Left ventricle myocardium superior (tissue), 1 donor: Measurements from ENCODE around the gene KRTAP4-11. TPM values are rescaled to one million over a fixed set of nuclear protein-coding genes. Genes with fewer than 3 reads are reported as not detected.
"Not testable (repeated sequence)": the region's sequence is repeated elsewhere in the genome, so short reads cannot be mapped to it uniquely, and the experiment has no call there.

Experiments
- ATAC-seq: fragments of 200-7000 bp; cut with Tn5 transposase; one replicate; pipeline ENCODE4 v1.9.1; 2020; ENCODE audit warnings: mild to moderate bottlenecking, moderate library complexity
- DNase-seq: peaks from one replicate; pipeline ENCODE4 v3.0.0-alpha.2; 2020
- intact Hi-C: fragments of 100-400 bp; cut with micrococcal nuclease; formaldehyde crosslinking; loops from one replicate; pipeline ENCODE4 v1.11.0; 2022
- total RNA-seq: library from RNA; stranded (reverse); fragmentation: NEBNext Ultra II Directional; extraction: Animal tissue kit (Norgen Biotek cat#: 25700); gene quantifications from one replicate; pipeline ENCODE4 v1.2.1, GENCODE V29; 2021
- donor health status: DM: no; HTN: yes; CAD: no; lungs with severe emphysema.

The KRTAP4-11 gene
- total RNA-seq, 1 donor from 2014 or later: not detected

DNA sequence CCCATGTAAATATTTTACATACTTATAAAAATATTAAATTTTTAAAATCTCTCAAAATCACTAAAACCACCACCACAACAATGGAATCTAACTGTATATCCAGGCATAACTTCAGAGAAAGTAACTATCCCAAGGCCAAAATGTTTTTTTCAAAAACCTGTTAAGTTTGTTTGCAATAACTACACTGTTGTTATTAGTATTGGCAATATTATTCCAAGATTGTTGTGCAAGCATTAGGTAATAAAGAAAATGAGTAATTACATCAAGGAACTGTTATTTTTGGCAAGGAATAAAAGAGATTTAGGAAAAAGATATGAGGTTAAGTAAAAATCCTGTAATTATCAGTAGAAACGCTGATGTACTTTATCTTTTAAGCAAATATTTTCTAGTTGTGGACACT, 9.2 kb upstream of the KRTAP4-11 start:
- no peak for ATAC-seq
- no peak for DNase-seq
- intact Hi-C loops: no loop called here

DNA sequence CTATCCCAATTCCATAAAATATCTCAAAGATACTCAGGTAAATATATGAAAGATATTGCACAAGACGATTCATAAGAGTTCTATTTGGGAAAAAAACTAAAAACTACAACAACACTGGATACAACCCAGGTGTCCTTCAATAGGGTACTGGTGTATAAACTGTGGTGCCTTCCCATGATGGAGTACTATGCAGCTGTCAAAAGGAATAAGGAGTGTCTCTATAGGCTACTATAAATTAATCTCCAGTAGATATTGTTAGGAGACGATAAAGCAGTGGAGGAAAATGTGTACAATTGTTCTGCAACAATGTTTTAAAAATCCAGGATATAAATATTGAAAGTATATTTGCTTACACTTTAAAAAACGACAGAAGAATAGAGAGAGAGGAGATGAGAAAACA, 8.2 kb upstream of the KRTAP4-11 start:
- ATAC-seq (no peak), DNase-seq (no peak)
- intact Hi-C loops: no loop called here

DNA sequence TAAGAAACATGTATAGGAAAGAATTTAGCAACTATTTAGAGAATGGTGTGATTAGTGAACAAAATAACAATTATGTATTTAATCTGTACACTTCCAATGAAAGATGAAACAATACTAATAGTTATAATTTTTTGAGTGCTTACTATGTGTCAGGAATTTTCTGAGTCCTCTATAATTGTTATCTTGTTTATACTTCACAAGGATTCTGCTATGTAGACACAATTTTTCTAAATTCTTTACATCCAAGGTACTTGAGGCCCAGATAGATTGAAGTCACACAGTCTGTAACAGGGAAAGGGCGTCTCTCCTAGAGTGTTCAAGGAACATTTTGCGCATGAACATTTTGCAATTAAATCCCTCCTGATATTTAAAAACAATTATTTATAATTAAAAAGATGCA, 6.9 kb upstream of the KRTAP4-11 start:
- no peak for DNase-seq
- no peak for ATAC-seq
- intact Hi-C loops: no loop called here

DNA sequence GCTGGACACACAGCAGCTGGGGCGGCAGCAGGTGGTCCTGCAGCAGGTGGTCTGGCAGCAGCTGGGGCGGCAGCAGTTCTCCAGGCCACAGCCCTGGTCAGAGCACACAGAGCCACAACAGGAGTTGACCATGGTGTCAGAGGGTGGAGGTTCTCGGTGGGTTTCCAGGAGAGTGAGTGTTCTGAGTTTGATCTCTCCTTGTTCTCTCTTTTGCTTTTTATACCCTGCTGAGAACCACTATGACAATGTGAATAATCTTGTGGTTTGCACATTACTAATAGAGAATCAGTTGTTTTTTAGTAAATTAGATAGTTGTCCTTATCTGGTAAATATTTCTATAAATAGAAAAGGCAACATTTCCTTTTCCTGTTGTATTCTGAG, 5.8 kb upstream of the KRTAP4-11 start, which contains the start of gene KRTAP4-12:
KRTAP4-12 (minus strand) TSS at position 192 of the 381 bp plus-strand sequence; CDS start at position 132, 60 bp downstream.
- intact Hi-C loops, ATAC-seq, DNase-seq: not testable (repeated sequence)

DNA sequence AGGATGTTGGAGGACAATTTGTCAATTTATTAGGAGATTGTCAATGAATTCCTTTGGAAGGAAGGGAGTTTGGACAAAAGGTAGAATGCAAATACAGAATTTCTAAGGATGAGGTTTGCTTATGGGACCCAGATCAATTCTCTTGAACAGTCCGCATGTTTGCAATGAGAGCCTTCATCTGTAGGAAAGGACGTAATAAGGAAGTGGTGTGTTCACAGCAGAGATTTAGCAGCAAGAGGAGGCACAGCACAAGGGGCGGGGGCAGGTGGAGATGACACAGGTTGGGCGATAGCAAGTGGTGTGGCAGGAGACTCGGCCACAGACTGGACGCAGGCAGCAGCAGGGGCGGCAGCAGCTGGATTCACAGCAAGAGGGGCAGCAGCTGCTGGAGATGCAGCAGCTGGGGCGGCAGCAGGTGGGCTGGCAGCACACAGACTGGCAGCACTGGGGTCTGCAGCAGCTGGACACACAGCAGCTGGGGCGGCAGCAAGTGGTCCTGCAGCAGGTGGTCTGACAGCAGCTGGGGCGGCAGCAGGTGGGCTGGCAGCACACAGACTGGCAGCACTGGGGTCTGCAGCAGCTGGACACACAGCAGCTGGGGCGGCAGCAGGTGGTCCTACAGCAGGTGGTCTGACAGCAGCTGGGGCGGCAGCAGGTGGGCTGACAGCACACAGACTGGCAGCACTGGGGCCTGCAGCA, 5.3 kb upstream of the KRTAP4-11 start:
- DNase-seq, ATAC-seq, intact Hi-C loops: not testable (repeated sequence)

DNA sequence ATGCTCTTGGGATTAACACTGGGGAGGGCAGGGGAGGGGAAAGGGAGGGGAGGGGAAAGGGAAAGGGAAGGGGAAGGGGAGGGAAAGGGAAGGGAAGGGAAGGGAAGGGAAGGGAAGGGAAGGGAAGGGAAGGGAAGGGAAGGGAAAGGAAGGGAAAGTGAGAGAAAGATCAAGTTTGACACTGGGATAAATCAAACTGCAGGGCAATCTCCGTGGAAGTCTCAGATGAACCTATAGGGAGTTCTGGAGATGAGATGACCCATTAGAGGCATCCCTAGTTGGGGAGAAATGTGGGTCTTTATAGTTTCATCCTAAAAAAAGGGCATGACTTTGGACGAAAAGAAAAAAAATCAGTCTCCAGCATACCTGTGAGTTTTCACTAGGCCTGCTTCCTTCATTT, 3.6 kb upstream of the KRTAP4-11 start:
- no peak for ATAC-seq
- intact Hi-C loops: no loop called here
- DNase-seq: no peak

DNA sequence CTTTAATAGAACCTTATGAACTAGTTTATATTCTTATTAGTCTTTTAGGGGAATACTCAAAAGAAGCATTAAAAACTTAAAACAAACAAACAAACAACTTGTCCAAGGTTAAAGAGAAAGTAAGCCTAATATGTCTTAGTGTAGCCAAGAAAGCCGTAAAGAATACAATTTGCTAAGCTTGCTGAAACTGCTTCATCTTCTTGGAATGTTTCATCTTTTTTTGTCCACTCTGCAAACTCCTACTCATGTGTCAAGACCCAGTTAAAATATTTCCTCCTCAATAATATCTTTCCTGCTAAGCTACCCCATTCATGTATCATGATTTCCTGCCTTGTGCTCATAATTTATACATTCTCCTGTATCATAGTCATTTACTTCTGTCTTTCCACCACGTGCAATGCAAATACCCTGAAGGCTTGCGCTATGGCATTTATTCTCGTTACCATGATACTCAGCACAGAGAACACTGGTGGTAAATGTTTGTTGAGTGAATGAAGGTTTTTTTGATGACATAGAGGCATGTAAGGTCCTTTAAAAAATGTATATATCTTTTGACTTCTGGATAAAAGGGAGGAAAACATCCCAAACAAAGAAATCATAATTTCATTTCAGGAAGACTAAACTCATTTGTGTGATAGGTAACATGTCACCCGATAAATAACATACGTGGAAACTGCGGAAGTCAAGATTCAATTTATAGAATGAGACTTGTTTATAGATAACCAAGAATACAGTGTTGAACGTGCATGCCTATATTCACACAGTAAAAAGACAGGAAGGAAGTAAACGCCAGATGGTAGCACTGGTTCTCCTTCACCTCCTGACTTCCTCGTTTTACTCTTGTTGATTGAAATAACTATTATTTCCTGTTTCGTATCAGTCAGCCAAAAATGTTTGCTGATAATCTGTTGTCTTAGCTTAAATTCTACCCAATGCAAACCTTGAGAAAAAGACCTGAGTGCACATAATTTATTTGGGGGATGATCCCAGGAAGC, 1.8 kb upstream of the KRTAP4-11 start:
- intact Hi-C loops, ATAC-seq, DNase-seq: not testable (repeated sequence)

DNA sequence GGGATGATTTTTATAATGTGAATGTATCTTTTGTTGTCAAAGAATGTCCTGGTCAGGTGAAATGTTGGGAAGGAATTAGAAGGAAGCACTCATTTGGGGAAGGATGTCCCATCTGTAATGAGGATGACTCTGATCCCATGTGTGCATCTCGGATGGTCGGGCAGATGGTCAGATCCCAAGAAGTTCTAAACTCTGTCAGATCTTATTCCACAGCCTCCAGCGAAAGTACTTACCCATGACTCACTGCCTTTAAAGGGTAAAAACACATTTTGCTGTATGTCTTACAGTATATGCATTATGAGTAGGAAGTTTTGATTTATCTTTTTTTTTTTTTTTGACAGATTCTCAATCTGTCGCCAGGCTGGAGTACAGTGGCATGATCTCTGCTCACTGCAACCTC, 548 bp upstream of the KRTAP4-11 start:
- ATAC-seq: no peak
- DNase-seq: no peak
- intact Hi-C loops: no loop called here

DNA sequence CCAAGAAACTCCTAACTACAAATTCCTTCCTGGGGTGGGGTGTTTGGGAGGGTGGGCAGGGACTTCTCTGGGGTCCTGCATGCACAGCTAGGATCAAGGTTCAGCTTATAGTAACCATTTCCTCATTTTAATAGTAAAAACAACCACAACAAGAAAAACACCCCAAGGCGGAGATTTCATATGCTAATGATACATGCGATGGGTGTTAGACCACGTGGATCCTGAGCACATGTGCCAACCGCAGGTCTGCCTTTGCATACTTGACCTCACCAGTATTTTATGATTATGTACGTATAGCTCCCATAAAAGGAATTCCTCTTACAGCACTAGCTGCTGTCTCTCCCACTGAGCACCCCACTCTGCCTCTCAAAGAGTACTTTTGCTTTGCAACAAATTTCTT, 1.9 kb downstream of the KRTAP4-11 start:
- DNase-seq: no peak
- intact Hi-C loops: no loop called here
- no peak for ATAC-seq

DNA sequence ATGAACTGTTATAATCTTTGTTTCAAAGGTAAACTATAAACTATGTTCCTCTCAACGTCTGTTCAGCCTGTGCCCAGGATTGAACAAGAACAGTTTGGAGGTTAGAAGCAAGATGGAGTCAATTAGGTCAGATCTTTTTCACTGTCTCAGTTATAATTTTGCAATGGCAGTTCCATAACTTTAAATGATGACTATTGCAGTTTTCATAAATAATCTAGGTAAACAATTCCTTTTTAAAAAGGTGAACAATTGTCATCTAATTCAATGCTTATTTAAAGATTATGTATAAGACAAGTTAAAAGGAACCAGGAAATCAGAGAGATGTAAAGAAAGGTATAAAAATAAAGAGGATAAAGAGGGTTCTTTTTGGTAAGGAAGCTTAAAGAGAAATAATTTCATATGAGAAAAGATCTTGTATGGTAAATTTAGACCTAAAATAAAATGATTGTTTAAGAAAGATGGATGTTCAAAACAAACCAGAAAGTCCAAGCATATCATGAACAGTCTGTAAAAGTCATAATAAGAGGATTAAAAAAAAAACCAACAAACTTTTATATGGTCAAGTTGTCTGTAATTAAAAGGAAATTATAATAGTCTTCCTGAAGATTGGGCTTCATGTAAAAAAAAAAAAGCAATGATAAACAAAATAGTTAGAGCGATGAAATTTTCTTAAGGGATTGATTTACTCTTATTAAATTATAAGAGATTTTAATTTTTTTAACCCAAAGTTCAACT, 6.9 kb downstream of the KRTAP4-11 start:
- DNase-seq: no peak
- no peak for ATAC-seq
- intact Hi-C loops: no loop called here

DNA sequence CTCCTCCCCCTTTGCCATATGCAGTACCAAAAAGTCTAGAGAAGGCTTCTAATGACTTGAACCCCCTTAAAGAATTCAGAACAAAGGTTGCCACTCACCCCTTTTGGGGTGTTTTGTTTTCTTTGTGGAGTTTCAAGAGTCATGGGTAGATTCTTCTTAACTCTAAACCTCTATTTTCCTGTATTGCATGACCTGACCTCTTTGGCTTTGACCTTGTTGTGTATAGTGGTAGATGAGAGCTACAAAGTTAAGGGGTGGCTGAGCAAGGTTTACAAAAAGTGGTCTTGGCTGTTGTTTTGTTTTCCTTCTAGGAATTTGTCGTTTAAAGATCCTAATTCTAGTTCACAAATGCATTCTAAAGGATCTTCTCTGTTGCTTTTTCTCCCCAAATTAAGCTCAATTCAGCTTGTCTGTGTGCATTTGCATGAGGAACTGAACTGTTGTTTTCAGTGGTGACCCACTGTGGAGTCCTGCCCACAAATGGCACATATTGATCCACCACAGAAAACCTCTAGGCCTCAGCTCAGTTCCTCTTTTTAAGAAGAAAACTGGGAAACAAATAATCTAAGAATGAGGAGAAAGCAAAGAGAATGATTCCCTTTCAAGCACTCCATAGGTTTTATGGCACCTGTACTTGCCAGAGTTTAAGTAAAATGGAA, 9.3 kb downstream of the KRTAP4-11 start:
- DNase-seq, ATAC-seq, intact Hi-C loops: not testable (repeated sequence)

DNA sequence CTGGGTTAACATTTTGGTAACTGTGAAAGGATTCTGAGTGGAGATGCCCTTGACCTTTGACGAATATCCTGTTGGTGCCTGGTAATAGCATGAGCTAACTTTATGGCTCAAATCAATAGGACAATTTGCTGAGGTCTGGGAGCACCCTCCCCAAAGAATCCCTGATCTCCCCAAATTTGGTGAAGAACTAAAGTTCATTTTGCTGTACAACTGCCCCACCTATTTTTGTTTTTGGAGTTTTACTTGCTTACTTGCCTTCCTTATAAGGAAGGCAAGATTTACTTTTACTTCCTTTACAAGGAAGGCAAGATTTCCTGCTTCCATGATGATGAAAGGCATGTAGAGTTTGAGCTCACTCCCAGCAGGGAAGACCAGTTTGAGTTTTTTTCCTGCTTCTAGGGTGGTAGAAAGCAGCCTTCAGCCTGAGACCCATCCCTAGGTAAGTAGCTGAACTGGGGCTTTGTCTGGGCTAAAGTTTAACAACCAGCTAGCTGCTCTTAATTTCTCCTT, 10.2 kb downstream of the KRTAP4-11 start:
- DNase-seq: no peak
- intact Hi-C loops: no loop called here
- ATAC-seq: no peak

DNA sequence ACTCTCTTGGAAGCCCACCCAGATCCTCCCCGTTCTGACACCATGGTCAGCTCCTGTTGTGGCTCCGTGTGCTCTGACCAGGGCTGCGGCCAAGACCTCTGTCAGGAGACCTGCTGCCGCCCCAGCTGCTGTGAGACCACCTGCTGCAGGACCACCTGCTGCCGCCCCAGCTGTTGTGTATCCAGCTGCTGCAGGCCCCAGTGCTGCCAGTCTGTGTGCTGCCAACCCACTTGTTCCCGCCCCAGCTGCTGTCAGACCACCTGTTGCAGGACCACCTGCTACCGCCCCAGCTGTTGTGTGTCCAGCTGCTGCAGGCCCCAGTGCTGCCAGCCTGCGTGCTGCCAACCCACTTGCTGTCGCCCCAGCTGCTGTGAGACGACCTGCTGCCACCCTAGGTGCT, 12.8 kb downstream of the KRTAP4-11 start, which contains the start of gene KRTAP4-9:
KRTAP4-9 (plus strand) TSS at position 43 of the 400 bp plus-strand sequence; CDS start at position 43, 0 bp downstream.
- ATAC-seq, intact Hi-C loops, DNase-seq: not testable (repeated sequence)

DNA sequence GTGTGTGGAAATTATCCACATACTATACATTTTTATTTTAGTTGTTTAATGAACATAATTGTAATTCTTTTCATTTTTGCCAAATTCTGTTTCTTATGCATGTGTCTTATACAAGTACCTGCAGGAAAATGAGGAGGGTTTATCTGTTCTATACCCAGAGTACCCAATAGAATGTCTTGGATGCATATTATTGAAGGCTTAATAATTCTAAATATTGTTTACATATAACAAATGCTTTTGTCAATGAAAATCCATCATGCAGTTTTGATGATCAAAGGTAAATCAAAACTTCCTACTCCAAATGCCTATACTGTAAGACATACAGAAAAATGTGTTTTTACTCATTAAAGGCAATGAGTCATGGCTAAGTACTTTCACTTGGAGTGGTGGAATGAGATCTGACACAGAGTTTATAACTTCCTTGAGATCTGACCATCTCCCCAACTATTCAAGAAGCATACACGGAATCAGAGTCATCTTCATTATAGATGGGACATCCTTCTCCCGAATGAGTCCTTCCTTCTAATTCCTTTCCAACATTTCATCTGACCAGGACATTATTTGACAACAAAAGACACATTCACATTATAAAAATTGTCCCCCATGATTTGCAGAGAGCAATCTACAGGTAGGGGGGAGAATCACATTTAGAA, 13.7 kb downstream of the KRTAP4-11 start:
- intact Hi-C loops, DNase-seq, ATAC-seq: not testable (repeated sequence)

DNA sequence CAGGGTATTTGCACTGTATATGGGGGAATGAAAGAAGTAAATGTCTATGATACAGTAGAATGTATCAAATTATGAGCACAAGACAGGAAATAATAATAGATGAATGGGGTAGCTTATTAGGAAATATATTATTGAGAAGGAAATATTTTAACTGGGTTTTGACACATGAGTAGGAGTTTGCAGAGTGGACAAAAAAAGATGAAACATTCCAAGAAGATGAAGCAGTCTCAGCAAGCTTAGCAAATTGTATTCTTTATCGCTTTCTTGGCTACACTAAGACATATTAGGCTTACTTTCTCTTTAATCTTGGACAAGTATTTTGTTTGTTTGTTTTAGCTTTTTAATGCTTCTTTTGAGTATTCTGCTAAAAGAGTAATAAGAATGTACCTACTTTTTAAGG, 14.3 kb downstream of the KRTAP4-11 start:
- DNase-seq: no peak
- ATAC-seq: no peak
- intact Hi-C loops: no loop called here

DNA sequence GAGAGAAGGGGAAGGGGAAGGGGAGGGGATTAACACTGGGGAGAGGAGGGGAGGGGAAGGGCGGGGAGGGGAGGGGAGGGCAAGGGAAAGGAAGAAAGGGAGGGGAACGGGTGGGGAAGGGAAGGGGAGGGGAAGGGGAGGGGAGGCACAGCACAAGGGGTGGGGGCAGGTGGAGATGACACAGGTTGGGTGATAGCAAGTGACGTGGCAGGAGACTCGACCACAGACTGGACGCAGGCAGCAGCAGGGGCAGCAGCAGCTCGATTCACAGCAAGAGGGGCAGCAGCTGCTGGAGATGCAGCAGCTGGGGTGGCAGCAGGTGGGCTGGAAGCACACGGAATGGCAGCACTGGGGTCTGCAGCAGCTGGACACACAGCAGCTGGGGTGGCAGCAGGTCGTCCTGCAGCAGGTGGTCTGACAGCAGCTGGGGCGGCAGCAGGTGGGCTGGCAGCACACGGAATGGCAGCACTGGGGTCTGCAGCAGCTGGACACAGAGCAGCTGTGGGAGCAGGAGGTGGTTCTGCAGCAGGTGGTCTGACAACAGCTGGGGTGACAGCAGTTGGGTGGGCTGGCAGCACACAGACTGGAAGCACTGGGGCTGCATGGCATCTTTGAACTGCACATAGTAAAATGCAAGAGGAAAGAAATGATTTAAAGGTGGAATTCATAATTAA, 16.4 kb downstream of the KRTAP4-11 start, which contains the start of gene KRTAP4-16:
KRTAP4-16 (minus strand) TSS at position 624 of the 674 bp plus-strand sequence; CDS start at position 624, 0 bp downstream.
- no peak for ATAC-seq
- intact Hi-C loops: no loop called here
- no peak for DNase-seq
